ENCODE measurements around the gene CYP1A2. TPM values are rescaled to one million over a fixed set of nuclear protein-coding genes. Genes with fewer than 3 reads are reported as not detected.
A peak's percentile ranks its signal among the peaks of the same experiment; 100 is the strongest.
"Not testable (repeated sequence)": the region's sequence is repeated elsewhere in the genome, so short reads cannot be mapped to it uniquely, and the experiment has no call there.

Gene CYP1A2
- total RNA-seq, 1 donor from 2014 or later = not detected

DNA sequence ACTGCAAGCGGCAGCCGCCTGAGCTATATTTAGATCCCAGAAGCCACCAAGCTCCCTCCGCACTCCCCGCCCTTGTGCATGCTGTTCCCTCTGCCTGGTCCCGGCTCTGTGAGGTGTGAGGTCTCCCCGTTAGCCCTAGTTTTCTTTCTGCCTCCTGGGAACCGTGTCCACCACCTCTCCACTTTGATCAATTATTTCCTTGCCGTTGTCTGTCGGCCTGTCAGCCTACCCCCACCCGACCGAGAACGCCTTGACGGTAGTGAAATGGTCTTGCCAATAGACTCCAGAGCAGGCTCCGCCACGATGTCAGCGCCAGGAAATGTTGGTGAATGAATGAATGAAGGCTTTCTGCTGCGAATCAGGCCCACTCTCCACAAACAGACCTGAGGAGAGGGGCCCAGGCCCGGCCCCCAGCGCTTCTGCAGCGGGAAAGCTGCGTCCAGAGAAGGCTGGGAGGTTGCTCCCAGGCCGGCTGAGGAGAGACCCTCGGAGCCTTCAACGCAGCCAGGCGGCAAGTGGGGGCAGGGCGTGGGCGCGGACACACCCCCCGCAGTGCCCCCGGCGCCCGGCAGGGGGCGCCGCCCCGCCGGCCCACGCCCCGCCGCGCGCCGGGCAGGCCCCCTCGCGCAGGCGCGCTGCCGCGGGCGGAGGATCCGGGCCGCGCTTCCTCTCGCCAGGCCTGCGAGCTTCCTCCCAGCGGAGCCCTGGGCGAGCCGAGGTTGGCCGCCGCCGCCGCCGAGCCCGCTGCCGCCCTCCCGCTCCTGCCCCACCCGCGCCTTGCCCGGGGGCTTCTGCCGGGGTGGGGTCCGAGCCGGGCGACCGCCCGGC is 33.0 kb downstream of the CYP1A2 start, which contains the start of gene CSK:
CSK (plus strand) TSS at position 650 of the 828 bp plus-strand sequence. CDS start 16,218 bp downstream, outside the sequence.
- Histone ChIP-seq H3K9ac (ENCODE audit: low read depth in 1 of 3, low read length in 3 of 3) (peak within 1 kb of the TSS; percentile 74 to 84 (median 81)), H3K27me3 (ENCODE audit: control insufficient read depth in 3 of 3, insufficient read depth in 3 of 3, low read length in 3 of 3) (no peaks in the 10 kb centered on the region), H3K27ac (ENCODE audit: low read depth, low read length) (peak within 1 kb of the TSS; percentile 68), H3K9me3 (ENCODE audit: control insufficient read depth in 3 of 3, low read length in 3 of 3) (no peaks in the 10 kb centered on the region), H3K36me3 (ENCODE audit: control insufficient read depth in 3 of 3, insufficient read depth in 3 of 3, low read length in 3 of 3) (peaks cover 0 to 2% (median 0%) of the 10 kb centered on the region in 3 donors), H3K4me1 (ENCODE audit: control insufficient read depth in 3 of 3, insufficient read depth in 3 of 3, low read length in 3 of 3) (peaks cover 58 to 73% (median 67%) of the 10 kb centered on the region in 3 donors), H3K4me3 (ENCODE audit: low read length in 3 of 3) (peak within 1 kb of the TSS; percentile 86 to 89 (median 88))

DNA sequence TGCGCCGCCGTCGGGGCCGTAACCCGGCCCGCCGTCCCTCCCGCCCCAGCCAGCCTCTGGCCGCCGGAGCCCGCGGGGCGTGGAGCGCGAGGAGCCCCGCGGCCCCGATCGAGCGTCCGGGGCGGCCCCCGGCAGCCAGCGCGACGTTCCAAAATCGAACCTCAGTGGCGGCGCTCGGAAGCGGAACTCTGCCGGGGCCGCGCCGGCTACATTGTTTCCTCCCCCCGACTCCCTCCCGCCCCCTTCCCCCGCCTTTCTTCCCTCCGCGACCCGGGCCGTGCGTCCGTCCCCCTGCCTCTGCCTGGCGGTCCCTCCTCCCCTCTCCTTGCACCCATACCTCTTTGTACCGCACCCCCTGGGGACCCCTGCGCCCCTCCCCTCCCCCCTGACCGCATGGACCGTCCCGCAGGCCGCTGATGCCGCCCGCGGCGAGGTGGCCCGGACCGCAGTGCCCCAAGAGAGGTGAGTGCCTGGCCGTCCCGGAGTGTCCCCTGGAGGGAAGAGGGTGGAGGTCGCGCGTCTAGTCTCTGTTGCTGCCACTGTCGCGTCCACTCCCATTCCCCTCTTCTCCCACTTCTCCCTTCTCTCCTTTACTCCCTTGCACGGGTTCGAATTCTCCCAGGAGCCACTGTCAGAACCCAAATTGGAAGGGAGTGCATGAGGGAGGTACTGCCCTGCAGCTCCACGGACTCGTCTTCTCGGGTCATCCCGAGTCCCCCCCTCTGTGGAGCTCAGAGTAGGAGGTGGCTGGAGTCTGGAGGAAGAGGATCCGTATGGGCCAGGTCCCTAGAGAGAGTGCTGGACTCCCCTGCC is 33.8 kb downstream of the CYP1A2 start:
- no peaks in the 10 kb centered on the region for H3K9me3 ChIP-seq (ENCODE audit: control insufficient read depth in 3 of 3, low read length in 3 of 3)

DNA sequence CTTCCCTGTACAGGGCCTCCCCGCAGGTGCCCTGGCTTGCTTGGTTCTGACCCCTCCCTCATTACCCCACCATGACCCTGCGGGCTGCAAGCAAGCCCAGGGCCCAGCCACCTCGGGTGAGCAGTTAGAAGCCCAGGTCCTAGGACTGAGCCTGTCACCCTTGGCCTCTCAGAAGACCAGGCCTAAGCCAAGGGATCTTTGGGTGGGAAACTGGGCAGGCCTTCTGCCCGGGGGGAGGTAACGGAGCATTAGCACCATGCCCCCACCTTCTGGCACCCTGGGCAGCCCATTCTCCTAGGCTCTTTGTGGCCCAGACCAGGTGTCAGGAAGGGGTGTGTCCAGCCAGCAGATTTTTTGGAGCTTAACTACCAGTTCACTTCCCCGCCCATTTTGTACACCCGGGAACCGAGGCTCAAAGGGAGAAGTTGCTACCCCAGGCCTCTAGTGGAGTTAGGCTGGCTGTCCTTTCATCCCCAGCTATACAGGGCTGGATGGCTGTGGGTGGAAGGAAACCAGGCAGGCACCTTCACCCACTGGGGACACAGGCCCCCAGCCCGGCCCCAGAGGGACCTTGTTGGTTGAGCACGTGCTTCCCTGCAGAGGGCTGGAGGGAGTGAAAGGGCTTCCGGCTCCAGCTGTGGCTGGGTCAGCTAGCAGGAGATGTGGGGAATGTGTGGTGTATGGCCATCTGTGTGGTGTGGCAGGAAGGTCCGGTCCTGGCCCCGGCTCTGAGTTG is 34.6 kb downstream of the CYP1A2 start:
- no peaks in the 10 kb centered on the region for H3K9me3 ChIP-seq (ENCODE audit: control insufficient read depth in 3 of 3, low read length in 3 of 3)
- H3K36me3 ChIP-seq (ENCODE audit: control insufficient read depth in 3 of 3, insufficient read depth in 3 of 3, low read length in 3 of 3) = peaks cover 0 to 2% (median 0%) of the 10 kb centered on the region in 3 donors
- peak overlapping the region; percentile 86 to 89 (median 88) for H3K4me3 ChIP-seq (ENCODE audit: low read length in 3 of 3)
- peaks cover 64 to 77% (median 70%) of the 10 kb centered on the region in 3 donors for H3K4me1 ChIP-seq (ENCODE audit: control insufficient read depth in 3 of 3, insufficient read depth in 3 of 3, low read length in 3 of 3)
- H3K9ac ChIP-seq (ENCODE audit: low read depth in 1 of 3, low read length in 3 of 3) = peak overlapping the region; percentile 74 to 84 (median 81)
- H3K27me3 ChIP-seq (ENCODE audit: control insufficient read depth in 3 of 3, insufficient read depth in 3 of 3, low read length in 3 of 3) = no peaks in the 10 kb centered on the region
- H3K27ac ChIP-seq (ENCODE audit: low read depth, low read length) = peak overlapping the region; percentile 68

More for the DNA sequence above, 33.8 kb downstream of the CYP1A2 start:
- Histone ChIP-seq H3K4me1 (ENCODE audit: control insufficient read depth in 3 of 3, insufficient read depth in 3 of 3, low read length in 3 of 3) (peaks cover 61 to 75% (median 67%) of the 10 kb centered on the region in 3 donors), H3K27ac (ENCODE audit: low read depth, low read length) (peak overlapping the region; percentile 68), H3K36me3 (ENCODE audit: control insufficient read depth in 3 of 3, insufficient read depth in 3 of 3, low read length in 3 of 3) (peaks cover 0 to 2% (median 0%) of the 10 kb centered on the region in 3 donors), H3K9ac (ENCODE audit: low read depth in 1 of 3, low read length in 3 of 3) (peak overlapping the region; percentile 74 to 84 (median 81)), H3K4me3 (ENCODE audit: low read length in 3 of 3) (peak overlapping the region; percentile 86 to 89 (median 88)), H3K27me3 (ENCODE audit: control insufficient read depth in 3 of 3, insufficient read depth in 3 of 3, low read length in 3 of 3) (no peaks in the 10 kb centered on the region)

DNA sequence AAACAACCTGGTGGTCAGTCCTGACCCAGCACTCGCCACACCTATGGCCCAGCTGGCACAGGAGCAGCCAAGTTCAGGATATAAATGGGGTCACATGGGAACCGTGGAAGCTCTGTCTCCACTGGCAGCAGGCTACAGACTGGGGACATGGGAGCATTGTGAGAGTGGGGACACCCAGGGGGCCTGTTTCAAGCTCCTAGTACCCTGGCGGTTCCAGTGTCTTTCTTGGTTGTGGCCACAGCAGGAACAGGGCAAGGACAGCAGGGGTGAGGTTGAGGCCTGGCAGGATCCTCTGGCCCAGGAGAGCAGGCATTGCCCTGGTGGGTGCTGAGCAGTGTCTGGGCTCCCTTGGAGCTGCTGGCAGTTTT is 35.1 kb downstream of the CYP1A2 start:
- peak overlapping the region; percentile 74 to 84 (median 81) for H3K9ac ChIP-seq (ENCODE audit: low read depth in 1 of 3, low read length in 3 of 3)
- H3K9me3 ChIP-seq (ENCODE audit: control insufficient read depth in 3 of 3, low read length in 3 of 3) = no peaks in the 10 kb centered on the region
- H3K4me1 ChIP-seq (ENCODE audit: control insufficient read depth in 3 of 3, insufficient read depth in 3 of 3, low read length in 3 of 3) = peaks cover 70 to 79% (median 76%) of the 10 kb centered on the region in 3 donors
- H3K36me3 ChIP-seq (ENCODE audit: control insufficient read depth in 3 of 3, insufficient read depth in 3 of 3, low read length in 3 of 3) = peaks cover 0 to 2% (median 0%) of the 10 kb centered on the region in 3 donors
- peak overlapping the region; percentile 68 for H3K27ac ChIP-seq (ENCODE audit: low read depth, low read length)
- H3K27me3 ChIP-seq (ENCODE audit: control insufficient read depth in 3 of 3, insufficient read depth in 3 of 3, low read length in 3 of 3) = no peaks in the 10 kb centered on the region
- H3K4me3 ChIP-seq (ENCODE audit: low read length in 3 of 3) = peak overlapping the region; percentile 86 to 89 (median 88)

DNA sequence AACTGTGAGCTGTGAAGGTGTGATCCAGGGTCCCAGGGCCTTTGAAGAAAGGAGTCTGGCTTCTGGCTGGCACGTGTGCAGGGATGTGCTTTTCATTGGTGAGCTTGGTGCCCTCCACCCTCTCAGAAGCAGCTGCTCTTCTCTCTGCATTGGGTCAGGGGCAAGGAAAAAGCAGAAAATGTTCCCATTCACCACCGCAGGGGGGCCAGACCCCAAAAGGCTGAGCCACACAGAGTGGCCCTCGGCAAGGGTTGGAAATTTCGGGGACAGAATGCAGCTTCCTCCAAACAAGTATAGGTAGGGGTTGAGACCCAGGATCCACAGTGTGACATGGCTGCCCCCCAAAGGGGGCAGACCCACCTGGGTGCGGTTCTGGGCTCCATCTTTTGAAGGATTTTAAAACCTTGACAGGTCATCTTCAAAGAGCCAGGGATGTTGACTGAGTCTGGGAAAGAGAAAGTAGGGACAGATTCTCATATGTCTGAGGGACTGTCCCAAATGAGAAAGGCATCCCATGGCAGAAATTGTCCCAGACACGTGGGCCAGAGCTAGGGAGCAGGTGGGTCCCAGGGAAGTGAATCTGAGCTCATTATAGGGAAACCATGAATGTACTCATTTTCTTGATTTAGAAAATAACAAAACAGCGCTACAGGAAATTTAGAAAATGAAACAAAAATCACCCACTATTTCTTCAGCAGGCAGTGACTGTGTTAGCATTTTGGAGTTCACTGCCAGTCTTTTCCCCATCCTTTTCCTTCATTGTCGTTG is 36.0 kb downstream of the CYP1A2 start:
- Histone ChIP-seq H3K9ac (ENCODE audit: low read depth in 1 of 3, low read length in 3 of 3) (peak overlapping the region; percentile 43 to 74 (median 47)), H3K27me3 (ENCODE audit: control insufficient read depth in 3 of 3, insufficient read depth in 3 of 3, low read length in 3 of 3) (no peaks in the 10 kb centered on the region), H3K4me1 (ENCODE audit: control insufficient read depth in 3 of 3, insufficient read depth in 3 of 3, low read length in 3 of 3) (peaks cover 77 to 87% (median 84%) of the 10 kb centered on the region in 3 donors), H3K36me3 (ENCODE audit: control insufficient read depth in 3 of 3, insufficient read depth in 3 of 3, low read length in 3 of 3) (peaks cover 0 to 2% (median 0%) of the 10 kb centered on the region in 3 donors), H3K9me3 (ENCODE audit: control insufficient read depth in 3 of 3, low read length in 3 of 3) (no peaks in the 10 kb centered on the region), H3K4me3 (ENCODE audit: low read length in 3 of 3) (peak overlapping the region in 2 of 3 donors; percentile 22 to 38), H3K27ac (ENCODE audit: low read depth, low read length) (peak overlapping the region; percentile 60)

DNA sequence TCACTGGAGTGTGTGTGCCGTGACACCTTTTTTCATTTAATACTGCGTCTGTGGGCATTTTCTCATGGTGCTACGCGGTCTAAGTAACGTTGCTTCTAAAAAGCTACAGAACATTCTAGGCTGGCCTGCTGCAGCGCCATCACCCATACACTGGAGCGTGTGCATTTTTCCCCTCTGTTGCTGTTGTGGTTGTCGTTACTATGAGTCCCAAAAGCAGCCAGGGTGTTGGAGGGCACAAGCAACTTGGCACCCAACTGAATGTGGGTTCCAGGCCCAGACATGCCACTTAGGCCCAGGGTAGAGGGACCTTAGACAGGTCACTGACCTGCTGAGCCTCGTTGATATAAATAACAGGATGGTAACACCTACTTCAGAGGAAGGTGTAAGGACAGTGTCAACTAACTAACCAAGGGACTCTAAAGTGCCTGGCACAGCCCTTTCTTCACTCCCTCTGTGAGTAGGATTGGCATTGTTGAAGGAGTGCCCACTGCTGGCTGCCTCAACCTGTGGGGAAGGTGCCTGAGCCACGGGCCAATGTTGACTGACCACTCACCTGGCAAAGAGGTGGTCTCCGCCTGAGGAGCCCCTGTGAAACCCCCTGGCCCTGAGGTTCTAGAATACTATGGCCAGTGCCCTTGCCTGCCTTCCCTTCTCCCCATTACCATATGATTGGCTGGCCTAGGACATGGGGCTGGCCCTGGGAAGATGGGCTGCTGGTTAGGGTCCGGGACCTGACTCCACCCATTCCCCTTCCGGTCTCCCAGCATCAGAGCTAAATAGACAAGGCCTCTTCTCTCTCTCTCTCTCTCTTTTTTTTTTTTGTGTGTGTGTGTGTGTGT is 36.8 kb downstream of the CYP1A2 start:
- peak overlapping the region; percentile 60 for H3K27ac ChIP-seq (ENCODE audit: low read depth, low read length)
- peak overlapping the region in 2 of 3 donors; percentile 35 to 43 for H3K4me3 ChIP-seq (ENCODE audit: low read length in 3 of 3)
- H3K27me3 ChIP-seq (ENCODE audit: control insufficient read depth in 3 of 3, insufficient read depth in 3 of 3, low read length in 3 of 3) = no peaks in the 10 kb centered on the region
- H3K9ac ChIP-seq (ENCODE audit: low read depth in 1 of 3, low read length in 3 of 3) = peak overlapping the region; percentile 2 to 47 (median 47)
- H3K4me1 ChIP-seq (ENCODE audit: control insufficient read depth in 3 of 3, insufficient read depth in 3 of 3, low read length in 3 of 3) = peaks cover 85 to 92% (median 91%) of the 10 kb centered on the region in 3 donors
- H3K36me3 ChIP-seq (ENCODE audit: control insufficient read depth in 3 of 3, insufficient read depth in 3 of 3, low read length in 3 of 3) = peaks cover 0 to 2% (median 0%) of the 10 kb centered on the region in 3 donors
- H3K9me3 ChIP-seq (ENCODE audit: control insufficient read depth in 3 of 3, low read length in 3 of 3) = no peaks in the 10 kb centered on the region

DNA sequence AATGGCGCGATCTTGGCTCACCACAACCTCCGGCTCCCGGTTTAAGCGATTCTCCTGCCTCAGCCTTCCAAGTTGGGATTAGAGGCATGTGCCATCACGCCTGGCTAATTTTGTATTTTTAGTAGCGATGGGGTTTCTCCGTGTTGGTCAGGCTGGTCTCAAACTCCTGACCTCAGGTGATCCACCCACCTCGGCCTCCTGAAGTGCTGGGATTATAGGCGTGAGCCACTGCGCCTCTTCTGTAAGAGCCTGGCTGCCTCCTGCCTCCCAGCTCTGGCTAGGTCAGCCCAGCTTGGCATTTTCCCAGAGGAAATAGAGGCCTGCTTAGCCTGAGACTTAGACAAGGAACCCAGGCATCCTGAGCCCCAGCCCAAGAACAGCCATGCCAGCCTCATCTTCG is 37.4 kb downstream of the CYP1A2 start:
- not testable (repeated sequence) for H3K36me3 ChIP-seq (ENCODE audit: control insufficient read depth in 3 of 3, insufficient read depth in 3 of 3, low read length in 3 of 3); H3K27me3 ChIP-seq (ENCODE audit: control insufficient read depth in 3 of 3, insufficient read depth in 3 of 3, low read length in 3 of 3); H3K9me3 ChIP-seq (ENCODE audit: control insufficient read depth in 3 of 3, low read length in 3 of 3)
- H3K4me1 ChIP-seq (ENCODE audit: control insufficient read depth in 3 of 3, insufficient read depth in 3 of 3, low read length in 3 of 3) = peaks cover 88 to 90% (median 88%) of the 10 kb centered on the region in 3 donors
- H3K9ac ChIP-seq (ENCODE audit: low read depth in 1 of 3, low read length in 3 of 3) = peak overlapping the region; percentile 20 to 50 (median 34)
- H3K4me3 ChIP-seq (ENCODE audit: low read length in 3 of 3) = peak overlapping the region in 1 of 3 donors; percentile 14
- peak overlapping the region; percentile 61 for H3K27ac ChIP-seq (ENCODE audit: low read depth, low read length)

DNA sequence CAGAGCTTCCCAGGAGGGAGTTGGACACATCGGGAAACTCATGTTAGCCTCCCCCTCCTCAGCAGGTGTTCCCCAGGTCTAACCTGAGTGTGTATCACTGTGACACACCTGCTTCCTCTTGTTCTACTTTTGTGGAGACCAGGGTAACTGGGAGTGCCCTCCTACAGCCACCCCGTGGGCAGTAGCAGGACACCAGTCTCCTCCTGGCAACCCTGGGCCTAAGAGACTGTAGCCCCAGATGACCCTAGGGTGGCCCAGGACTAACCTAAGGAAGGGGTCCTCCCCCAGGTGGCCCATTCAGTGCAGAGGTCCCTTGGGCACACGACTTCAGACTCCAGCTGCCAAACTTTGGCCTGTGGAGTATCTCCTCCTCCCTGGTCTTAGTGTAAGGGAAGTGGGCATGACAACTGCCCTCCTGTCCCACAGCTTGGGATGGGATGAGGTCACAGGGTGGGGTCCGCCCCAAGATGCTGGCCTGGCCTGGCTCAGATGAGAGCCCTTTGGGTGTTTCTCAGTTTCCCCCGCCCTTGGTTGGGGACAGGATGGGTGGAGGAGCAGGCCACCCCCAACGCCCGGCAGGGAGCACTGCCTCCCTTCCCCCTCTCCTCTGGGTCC is 38.0 kb downstream of the CYP1A2 start:
- no peaks in the 10 kb centered on the region for H3K9me3 ChIP-seq (ENCODE audit: control insufficient read depth in 3 of 3, low read length in 3 of 3)
- H3K36me3 ChIP-seq (ENCODE audit: control insufficient read depth in 3 of 3, insufficient read depth in 3 of 3, low read length in 3 of 3) = peaks cover 0 to 2% (median 0%) of the 10 kb centered on the region in 3 donors
- no peaks in the 10 kb centered on the region for H3K27me3 ChIP-seq (ENCODE audit: control insufficient read depth in 3 of 3, insufficient read depth in 3 of 3, low read length in 3 of 3)
- peak overlapping the region; percentile 17 to 43 (median 29) for H3K4me3 ChIP-seq (ENCODE audit: low read length in 3 of 3)
- peak overlapping the region; percentile 34 to 65 (median 50) for H3K9ac ChIP-seq (ENCODE audit: low read depth in 1 of 3, low read length in 3 of 3)
- H3K27ac ChIP-seq (ENCODE audit: low read depth, low read length) = peak overlapping the region; percentile 61
- H3K4me1 ChIP-seq (ENCODE audit: control insufficient read depth in 3 of 3, insufficient read depth in 3 of 3, low read length in 3 of 3) = peaks cover 86 to 89% (median 88%) of the 10 kb centered on the region in 3 donors
